CD4-positive, alpha-beta T cell treated with Interleukin-6 for 4 hours (primary cell): ENCODE measurements around the gene ZFYVE28.

Experiments
- DNase-seq: peaks from one replicate; pipeline ENCODE4 v3.0.0-alpha.2; 2020; ENCODE audit warnings: mixed read lengths

The ZFYVE28 gene

GRCh38 chr4:2256156-2256731 lies 162.2 kb downstream of the ZFYVE28 start:
- no peak for DNase-seq

DNA sequence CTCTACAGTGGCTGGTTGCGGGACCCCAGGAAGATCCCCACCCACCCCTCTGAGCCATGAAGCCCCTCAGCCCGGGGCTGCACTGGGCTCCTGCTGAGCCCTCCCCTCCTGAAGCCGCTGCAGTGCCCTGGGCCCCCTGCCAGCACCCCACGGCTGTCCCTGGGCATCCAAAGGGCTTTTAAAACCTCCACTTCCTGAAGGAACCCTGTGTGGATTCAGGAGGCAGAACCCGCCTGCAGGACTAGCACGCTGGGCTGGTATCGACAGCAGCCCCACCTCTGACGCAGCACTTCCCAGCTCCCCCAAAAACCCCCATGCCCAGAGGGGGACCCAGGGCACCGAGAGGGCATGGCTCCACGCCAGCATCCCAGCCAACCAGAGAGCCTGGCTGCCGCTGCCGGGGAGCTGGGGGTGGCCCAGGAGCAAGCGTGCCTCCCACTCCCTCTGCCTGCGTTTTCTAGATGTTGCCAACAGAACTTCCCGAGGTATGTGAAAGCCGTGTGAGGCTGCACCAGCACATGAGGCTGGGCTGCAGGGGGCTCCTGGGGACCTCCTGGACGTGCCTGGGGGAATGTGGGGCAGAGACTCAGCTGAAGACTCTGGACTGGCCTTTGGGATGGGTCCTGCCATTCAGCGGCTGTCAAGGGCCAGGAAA lies 162.8 kb downstream of the ZFYVE28 start:
- no peak for DNase-seq

GRCh38 chr4:2254665-2255500 lies 163.6 kb downstream of the ZFYVE28 start:
- no peak for DNase-seq

DNA sequence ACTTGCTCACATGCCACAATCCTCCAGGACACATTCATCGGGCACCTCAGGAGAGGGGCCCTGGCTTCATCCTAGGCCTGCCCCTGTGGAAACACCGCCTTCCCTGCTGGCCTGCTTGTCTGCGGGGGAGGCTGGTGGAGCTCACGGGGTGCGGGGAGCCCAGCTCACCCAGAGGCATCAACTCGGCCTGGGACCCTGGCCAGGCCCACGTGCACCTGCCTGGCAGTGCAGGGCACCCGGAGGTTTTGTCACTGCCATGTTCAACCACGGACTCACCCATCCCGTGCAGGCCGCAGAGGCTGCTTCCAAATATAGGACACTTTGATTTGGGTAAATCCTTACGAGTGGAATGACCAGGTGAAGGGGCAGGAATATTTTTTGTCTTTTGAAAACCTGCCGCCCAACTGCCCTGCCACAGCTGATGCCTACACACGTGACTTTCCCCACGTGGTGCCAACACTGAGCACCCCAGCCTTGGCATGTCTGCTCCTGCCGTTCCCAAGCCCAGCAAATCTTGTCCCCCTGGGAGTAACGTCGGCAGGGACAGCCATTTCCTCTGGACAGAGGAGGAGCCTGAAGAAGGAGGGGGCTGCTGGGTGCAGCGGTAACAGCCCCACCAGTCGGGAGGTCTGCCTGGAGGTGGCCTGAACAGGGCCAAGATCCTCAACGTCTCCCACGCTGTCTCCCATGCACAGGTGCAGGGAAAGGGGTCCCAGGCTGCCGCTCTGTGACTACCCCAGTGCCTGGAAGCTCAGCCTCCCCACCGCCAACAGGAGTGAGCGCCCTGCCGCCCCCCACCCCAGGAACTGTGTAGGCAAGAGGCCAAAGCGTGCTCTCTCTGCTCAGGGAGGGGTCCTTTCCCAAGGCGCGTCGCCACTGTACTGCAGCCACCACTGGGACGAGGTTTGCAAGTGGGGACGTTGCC lies 165.0 kb downstream of the ZFYVE28 start:
- no peak for DNase-seq

- no peak for DNase-seq
Observed at GRCh38 chr4:2252530-2253091, 165.8 kb downstream of the ZFYVE28 start.

- DNase-seq = no peak
Observed at GRCh38 chr4:2251795-2252529, 166.5 kb downstream of the ZFYVE28 start.

DNA sequence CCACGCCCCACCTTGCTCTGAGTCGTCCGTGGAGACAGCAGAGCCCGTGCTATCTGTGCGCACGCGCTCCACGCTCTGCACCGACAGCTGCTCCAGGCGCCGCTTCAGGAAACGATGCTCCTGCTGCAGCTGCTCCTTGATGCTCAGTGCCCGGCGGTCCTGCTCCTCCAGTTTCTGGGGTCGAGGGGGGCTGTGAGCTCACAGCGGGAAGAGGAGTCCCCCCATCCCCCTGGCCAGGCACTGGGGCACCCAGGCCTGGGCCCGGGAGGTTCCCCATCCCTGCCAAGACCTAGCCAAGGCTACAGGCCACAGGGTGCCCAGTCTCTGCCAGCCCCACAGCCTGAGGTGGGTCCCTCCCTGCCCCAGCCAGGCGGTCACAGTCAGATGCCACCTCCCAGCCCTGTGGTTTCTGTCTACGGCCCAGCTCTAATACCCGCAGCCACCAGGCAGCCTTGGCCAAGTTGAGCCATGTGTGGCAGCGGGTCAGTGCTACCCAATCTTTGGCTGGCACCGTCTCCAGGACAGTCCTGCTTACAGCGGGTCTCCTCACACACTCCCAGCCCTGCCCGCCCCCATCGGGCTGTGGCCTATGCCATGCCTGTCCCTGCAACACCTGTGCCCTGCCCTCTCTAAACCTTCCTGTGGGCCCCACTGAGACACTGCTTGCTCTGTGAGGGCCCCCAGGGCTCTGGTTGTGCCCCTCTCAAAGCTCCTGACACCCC lies 167.2 kb downstream of the ZFYVE28 start:
- DNase-seq = no peak

DNA sequence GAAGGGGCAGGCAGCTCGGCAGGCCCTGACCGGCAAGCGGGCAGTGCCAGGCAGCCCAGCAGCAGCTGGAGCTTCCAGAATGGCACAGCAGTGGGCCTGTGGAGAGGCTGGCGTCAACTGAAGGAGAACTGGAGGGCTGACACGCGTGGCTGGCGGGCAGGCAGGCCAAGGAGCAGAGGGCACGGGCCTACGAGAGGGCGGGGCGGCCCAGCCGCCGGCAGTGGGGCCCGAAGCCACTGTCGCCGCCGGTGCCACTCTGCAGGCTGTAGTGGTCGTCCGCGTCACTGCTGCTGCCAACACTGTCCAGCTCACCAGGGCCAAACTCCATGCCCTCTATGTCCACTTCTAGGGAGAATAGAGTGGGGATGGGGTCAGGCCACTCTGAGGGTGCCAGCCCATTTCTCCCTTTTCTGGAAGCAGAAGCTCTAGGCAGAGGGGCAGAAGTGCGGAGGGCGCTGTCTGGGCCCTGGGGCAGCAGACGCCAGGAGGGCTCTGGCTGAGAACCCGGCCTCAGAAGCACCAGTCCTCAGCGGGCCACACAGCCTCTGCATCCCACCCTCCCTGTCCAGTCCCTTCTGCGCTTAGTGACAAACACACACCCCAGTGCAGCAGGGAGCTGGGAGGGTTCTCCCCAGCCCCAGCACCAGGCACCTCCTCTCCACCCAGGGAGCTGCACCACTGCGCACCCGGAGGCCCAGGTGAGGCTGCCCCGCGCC lies 167.9 kb downstream of the ZFYVE28 start:
- no peak for DNase-seq

- DNase-seq = no peak
Observed at GRCh38 chr4:2249526-2250356, 168.7 kb downstream of the ZFYVE28 start.

- no peak for DNase-seq
Observed at GRCh38 chr4:2248821-2249261, 169.6 kb downstream of the ZFYVE28 start.

GRCh38 chr4:2248044-2248780 lies 170.2 kb downstream of the ZFYVE28 start:
- DNase-seq = no peak

DNA sequence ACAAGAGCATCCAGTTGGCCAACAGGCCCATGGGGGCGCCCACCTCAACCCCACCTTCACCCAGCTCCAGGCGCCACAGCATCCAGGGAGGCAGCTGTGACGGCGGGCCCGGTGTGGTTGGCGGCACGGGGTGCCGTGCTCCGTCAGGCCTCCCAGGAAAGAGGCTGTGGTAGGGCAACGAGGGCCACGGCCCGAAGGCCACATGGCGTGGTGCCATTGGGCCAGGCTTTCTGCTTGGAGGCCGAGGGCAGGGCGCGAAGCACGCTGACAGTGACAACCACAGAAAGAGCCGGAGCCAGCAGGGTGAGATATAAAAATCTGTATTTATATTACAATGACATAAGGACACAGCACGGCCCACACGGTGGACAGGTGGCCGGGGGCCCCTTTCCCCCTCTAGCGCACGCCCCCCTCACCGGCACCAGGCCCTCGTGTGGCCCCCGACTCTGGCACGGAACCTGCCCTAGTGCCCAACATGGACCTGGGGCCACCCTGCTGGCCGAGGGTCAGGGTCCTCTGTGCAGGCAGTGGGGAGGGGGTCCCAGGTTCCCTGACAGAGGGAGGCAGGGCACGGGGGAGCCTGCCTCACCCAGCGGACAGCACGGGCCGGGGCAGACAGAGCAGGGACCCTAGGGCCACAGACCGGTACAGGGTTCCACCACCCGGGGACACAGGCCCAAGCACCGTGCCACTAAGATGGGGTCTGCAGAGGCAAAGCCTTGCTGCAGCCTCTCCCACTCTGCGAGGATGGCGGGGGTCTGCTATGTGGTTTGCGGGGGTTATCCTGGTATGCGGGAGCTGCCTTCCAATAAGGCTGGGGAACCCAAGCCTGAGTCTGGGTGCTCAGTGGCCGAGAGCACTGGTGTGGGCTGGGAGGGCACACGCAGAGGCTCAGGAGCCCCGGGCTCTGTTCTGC lies 171.1 kb downstream of the ZFYVE28 start:
- no peak for DNase-seq

DNA sequence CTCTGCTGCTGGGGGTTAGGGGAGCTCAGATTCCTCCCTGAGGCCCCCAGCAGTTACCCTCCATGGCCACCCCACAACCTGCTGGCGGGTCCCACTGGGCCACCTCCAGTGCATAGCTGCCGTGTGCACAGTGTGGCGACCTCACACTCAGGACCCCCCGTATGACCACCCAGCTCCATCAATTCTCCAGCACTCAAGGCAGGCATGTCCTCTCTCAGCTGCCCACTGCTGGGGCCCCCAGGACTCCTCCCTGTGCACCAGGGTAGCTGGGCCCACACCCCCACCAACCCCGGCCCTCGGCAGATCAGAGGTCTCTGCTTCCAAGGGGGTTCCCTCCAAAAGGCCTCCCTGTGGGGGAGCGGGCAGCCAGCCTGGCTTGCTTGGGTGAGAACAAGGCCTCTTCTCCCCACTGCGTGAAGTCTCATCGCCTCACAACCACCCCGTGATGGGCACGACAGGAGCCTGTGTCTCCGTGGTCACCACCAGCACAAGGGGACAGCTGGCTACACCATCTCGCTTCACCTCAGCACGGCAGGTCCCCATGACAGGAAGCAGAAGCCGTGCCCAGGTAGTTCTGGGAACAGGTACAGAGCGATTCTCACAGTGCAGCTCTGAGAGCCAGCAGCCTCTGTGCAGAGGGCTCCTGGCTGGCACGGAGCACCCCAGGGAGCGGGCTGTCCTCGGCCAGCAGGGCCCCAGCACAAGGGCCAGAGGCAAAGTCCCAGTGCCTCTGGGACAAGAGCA lies 171.9 kb downstream of the ZFYVE28 start:
- no peak for DNase-seq

GRCh38 chr4:2245787-2246275 lies 172.6 kb downstream of the ZFYVE28 start:
- DNase-seq = no peak

DNA sequence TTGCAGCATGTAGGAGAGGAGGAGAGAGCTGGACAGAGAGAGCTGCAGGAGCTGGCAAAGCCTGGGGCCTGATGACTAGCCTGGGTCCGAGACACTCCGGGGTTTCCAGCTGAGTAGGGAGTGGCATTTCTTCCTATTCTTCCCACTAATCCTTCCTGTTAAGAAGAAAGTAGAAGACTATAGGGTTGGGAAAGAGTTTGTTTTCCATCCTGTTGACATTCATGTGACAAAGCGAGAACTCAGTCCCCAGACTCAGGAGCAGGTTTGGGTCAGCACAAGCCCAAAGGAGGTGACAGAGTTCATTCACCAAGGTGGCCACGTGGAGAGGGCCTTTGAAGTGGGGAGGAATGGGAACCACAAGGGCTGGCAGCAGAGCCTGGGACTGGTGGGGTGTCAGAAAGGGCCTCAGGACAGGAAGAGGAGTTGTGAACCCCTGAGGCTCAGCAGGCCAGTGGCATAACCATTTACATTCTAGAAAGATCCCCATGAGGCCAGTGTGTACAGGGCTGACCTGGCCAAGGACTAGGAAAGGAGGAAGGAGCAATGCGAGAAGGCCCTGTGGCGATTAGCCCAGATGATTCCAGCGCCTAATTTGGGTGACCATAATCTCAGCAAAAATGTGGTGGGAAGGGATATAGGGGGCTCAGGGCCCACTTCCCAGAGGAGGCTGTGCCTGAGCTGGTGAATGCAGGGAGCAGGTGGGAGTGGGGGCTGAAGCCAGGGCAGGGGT lies 173.2 kb downstream of the ZFYVE28 start:
- no peak for DNase-seq
